Upper lobe of left lung (tissue), 6 donors: Measurements from ENCODE around the gene SCGB1A1. TPM values are rescaled to one million over a fixed set of nuclear protein-coding genes. Genes with fewer than 3 reads are reported as not detected.
"Not testable (repeated sequence)": the region's sequence is repeated elsewhere in the genome, so short reads cannot be mapped to it uniquely, and the experiment has no call there.

Experiments
- ATAC-seq, 2 donors: fragments of 200-7000 bp; cut with Tn5 transposase; one replicate each; pipeline ENCODE4 v1.9.1; 2022; ENCODE audit warnings: mild to moderate bottlenecking in 2 of 2, moderate library complexity in 2 of 2; ENCODE audit not compliant: low FRiP score in 2 of 2
- DNase-seq, 2 donors: peaks; one replicate each; pipeline ENCODE4 v3.0.0-alpha.2; 2019 to 2020
- H3K27ac ChIP-seq, 4 donors: fragments of 200-600 bp; sonication (generic); one replicate each; pipeline ENCODE4 v1.5.1; 2016 to 2019
- H3K27me3 ChIP-seq, 4 donors: fragments of 200-600 bp; sonication (generic); one replicate each; pipeline ENCODE4 v1.5.1; 2017 to 2019
- H3K36me3 ChIP-seq, 4 donors: fragments of 200-600 bp; sonication (generic); one replicate each; pipeline ENCODE4 v1.5.1; 2016 to 2019
- H3K4me1 ChIP-seq, 4 donors: fragments of 200-600 bp; sonication (generic); one replicate each; pipeline ENCODE4 v1.5.1; 2018 to 2019
- H3K4me3 ChIP-seq, 4 donors: fragments of 200-600 bp; sonication (generic); one replicate each; pipeline ENCODE4 v1.5.1; 2017 to 2019; ENCODE audit warnings: mild to moderate bottlenecking in 2 of 4, moderate library complexity in 1 of 4
- H3K9me3 ChIP-seq, 4 donors: fragments of 200-600 bp; sonication (generic); one replicate each; pipeline ENCODE4 v1.5.1; 2018 to 2019
- CTCF ChIP-seq, 6 experiments: fragments of 450-650 bp in 4 of 6; fragments of 200-600 bp in 2 of 6; sonication (generic) in 2 of 6; IDR thresholded peaks; one replicate each; pipeline ENCODE4 v1.5.1; 2016 to 2019; ENCODE audit warnings: antibody characterized with exemption in 6 of 6
- EP300 ChIP-seq, 4 donors: sonication (generic); formaldehyde crosslinking; IDR thresholded peaks; one replicate each; pipeline ENCODE4 v1.5.1; 2017; ENCODE audit warnings: antibody characterized with exemption in 4 of 4, control low read depth in 2 of 4
- POLR2A ChIP-seq, 4 donors: fragments of 450-650 bp; IDR thresholded peaks; one replicate each; pipeline ENCODE4 v1.5.1; 2016 to 2017; ENCODE audit warnings: antibody characterized with exemption in 4 of 4, mild to moderate bottlenecking in 2 of 4
- POLR2AphosphoS5 ChIP-seq, 2 donors: sonication (generic); formaldehyde crosslinking; IDR thresholded peaks; one replicate each; pipeline ENCODE4 v1.5.1; 2017; ENCODE audit warnings: antibody characterized with exemption in 2 of 2
- WGBS, 2 donors: methylation state at CpG; one replicate each; pipeline ENCODE4 v1.1.5; 2017 to 2018; 5-methylcytosine and 5-hydroxymethylcytosine counted together
- total RNA-seq, 6 donors: library from RNA; depleted of rRNA in 4 of 6; stranded (reverse); fragments of >200 nt in 4 of 6; gene quantifications; one replicate each; pipeline versions ENCODE4 v1.1.0 to v1.2.1, GENCODE V29; 2016 to 2021
- donor health status: DM: no; HTN: no; CAD: no; lungs with moderate emphysema.
- donor health status: DM: no; HTN: yes; CAD: no; lungs with severe emphysema.

The SCGB1A1 gene
- total RNA-seq, 6 donors from 2014 or later = 85.4 to 2,572 (median 1,269) TPM

DNA sequence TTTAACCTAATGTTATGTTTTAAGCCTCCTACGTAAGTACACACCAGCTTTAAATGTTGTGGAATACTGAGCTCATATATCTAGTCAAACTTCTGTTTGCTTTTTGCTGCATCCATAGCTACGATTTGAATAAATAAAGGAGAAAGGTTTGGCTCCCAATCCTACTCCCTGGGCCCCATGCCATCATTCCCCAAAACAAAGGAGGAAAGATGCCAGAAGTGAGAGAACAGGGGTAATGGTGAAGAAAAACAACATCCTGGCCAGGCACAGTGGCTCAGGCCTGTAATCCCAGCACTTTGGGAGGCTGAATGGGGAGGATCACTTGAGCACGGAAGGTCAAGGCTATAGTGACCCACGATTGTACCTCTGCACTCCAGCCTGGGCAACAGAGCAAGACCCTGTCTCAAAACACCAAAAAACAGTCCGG, 26.5 kb downstream of the SCGB1A1 start:
- TF ChIP-seq POLR2A (IDR thresholded peaks at IDR 0.05) = no peak
- TF ChIP-seq POLR2AphosphoS5 (IDR thresholded peaks at IDR 0.05) = no peak
- TF ChIP-seq EP300 (IDR thresholded peaks at IDR 0.05) = no peak
- TF ChIP-seq CTCF (IDR thresholded peaks at IDR 0.05) = no peak
- Histone ChIP-seq H3K36me3 (no peaks in the 10 kb centered on the region), H3K27ac (peak overlapping the region; percentile 80 to 87 (median 84)), H3K9me3 (no peaks in the 10 kb centered on the region), H3K4me1 (peaks cover 22 to 33% (median 27%) of the 10 kb centered on the region in 4 donors), H3K4me3 (no peak overlapping the region), H3K27me3 (no peaks in the 10 kb centered on the region)
- peak in 1 of 2 donors; percentile 69 for ATAC-seq
- no peak for DNase-seq
- WGBS, 2 donors = 52 to 54% methylated on average over 5 of the region's 5 CpGs

- Histone ChIP-seq H3K36me3 (no peaks in the 10 kb centered on the region), H3K27me3 (no peaks in the 10 kb centered on the region), H3K9me3 (no peaks in the 10 kb centered on the region), H3K4me1 (peaks cover 16 to 28% (median 22%) of the 10 kb centered on the region in 4 donors), H3K4me3 (no peak overlapping the region), H3K27ac (no peak overlapping the region)
- DNase-seq (no peak), ATAC-seq (peak in 1 of 2 donors; percentile 20)
- WGBS, 2 donors = 59 to 63% methylated on average over 4 to 5 of the region's 5 CpGs
- TF ChIP-seq CTCF (IDR thresholded peaks at IDR 0.05) (no peak), EP300 (IDR thresholded peaks at IDR 0.05) (no peak), POLR2AphosphoS5 (IDR thresholded peaks at IDR 0.05) (no peak), POLR2A (IDR thresholded peaks at IDR 0.05) (no peak)
Measured at GRCh38 chr11:62446091-62446490, 27.3 kb downstream of the SCGB1A1 start.

GRCh38 chr11:62449451-62449851, 30.6 kb downstream of the SCGB1A1 start:
- H3K36me3 ChIP-seq = no peaks in the 10 kb centered on the region
- H3K9me3 ChIP-seq = no peaks in the 10 kb centered on the region
- no peak overlapping the region for H3K27ac ChIP-seq
- WGBS, 2 donors = 76 to 77% methylated on average over 9 of the region's 9 CpGs
- no peaks in the 10 kb centered on the region for H3K27me3 ChIP-seq
- TF ChIP-seq CTCF (IDR thresholded peaks at IDR 0.05) = no peak
- no peak for TF ChIP-seq EP300 (IDR thresholded peaks at IDR 0.05)
- TF ChIP-seq POLR2AphosphoS5 (IDR thresholded peaks at IDR 0.05) = no peak
- TF ChIP-seq POLR2A (IDR thresholded peaks at IDR 0.05) = no peak
- H3K4me1 ChIP-seq = peaks cover 8 to 17% (median 13%) of the 10 kb centered on the region in 4 donors
- no peak for DNase-seq
- ATAC-seq = no peak
- H3K4me3 ChIP-seq = no peak overlapping the region

DNA sequence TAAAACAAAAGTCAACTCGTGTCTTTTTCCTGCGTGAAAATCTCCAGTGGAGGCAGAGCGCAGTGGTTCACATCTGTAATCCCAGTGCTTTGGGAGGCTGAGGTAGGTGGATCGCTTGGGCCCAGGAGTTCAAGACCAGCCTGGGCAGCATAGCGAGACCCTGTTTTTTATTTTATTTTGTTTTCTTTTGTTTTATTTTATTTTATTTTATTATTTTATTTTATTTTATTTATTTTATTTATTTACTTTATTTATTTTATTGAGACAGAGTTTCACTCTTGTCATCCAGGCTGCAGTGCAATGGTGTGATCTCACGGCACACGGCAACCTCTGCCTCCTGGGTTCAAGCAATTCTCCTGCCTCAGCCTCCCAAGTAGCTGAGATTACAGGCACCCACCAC, 31.1 kb downstream of the SCGB1A1 start:
- H3K9me3 ChIP-seq, ATAC-seq, H3K27ac ChIP-seq, H3K27me3 ChIP-seq, H3K36me3 ChIP-seq, H3K4me3 ChIP-seq, DNase-seq: not testable (repeated sequence)
- WGBS, 2 donors = 75 to 88% methylated on average over 7 of the region's 7 CpGs
- peaks cover 3 to 12% (median 8%) of the 10 kb centered on the region in 4 donors for H3K4me1 ChIP-seq

GRCh38 chr11:62450543-62451240, 31.9 kb downstream of the SCGB1A1 start:
- no peak for TF ChIP-seq POLR2A (IDR thresholded peaks at IDR 0.05)
- TF ChIP-seq POLR2AphosphoS5 (IDR thresholded peaks at IDR 0.05) = no peak
- TF ChIP-seq CTCF (IDR thresholded peaks at IDR 0.05) = no peak
- no peak for TF ChIP-seq EP300 (IDR thresholded peaks at IDR 0.05)
- peaks cover 0 to 5% (median 1%) of the 10 kb centered on the region in 4 donors for H3K4me1 ChIP-seq
- no peak overlapping the region for H3K27ac ChIP-seq
- no peaks in the 10 kb centered on the region for H3K36me3 ChIP-seq
- ATAC-seq (no peak), DNase-seq (no peak)
- no peaks in the 10 kb centered on the region for H3K9me3 ChIP-seq
- 89 to 90% methylated on average over 15 of the region's 15 CpGs for WGBS, 2 donors
- H3K4me3 ChIP-seq = no peak overlapping the region
- no peaks in the 10 kb centered on the region for H3K27me3 ChIP-seq
